ENCODE data around the gene CARD14. TPM values are rescaled to one million over a fixed set of nuclear protein-coding genes. Genes with fewer than 3 reads are reported as not detected.

CARD14 gene
- 2.0 TPM in 1 of 2 replicates, not detected in the other for total RNA-seq

DNA sequence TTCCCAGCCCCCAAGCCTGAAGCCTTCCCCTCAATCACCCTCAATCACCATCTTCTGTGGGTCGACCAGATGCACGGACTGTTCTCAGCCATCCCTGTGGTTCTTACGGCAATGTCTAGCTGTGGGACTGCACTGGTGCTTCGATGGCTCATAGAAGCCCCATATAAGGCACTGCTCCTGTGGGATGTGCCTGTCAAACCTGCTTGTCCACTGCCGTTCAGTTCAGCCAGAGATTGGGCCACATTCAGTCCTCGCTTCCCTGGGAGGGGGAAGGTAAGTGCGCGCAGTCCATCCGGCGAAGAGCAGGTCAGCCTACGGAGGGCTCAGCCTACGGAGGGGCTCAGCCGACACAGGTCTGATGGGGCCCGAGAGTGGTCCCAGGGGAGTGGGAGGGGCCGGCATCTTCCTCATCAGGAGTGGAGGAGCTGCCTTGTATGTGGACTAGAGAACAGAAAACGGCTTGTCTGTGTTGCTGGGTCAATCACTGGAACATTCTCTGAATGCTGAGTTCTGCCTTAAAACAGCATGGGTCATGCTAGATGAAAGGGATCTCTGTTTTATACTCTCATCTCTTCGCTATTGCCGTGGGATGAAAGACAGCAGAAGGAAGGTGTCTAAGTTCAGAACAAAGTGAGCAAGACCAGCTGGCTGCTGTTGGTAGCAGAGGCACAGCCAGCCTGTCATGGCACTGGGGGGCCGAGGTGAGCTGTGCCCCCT lies at the start of gene CARD14:
CARD14 (plus strand) TSS at position 247 of the 717 bp plus-strand sequence. CDS start 11,409 bp downstream, outside the sequence.
- Histone ChIP-seq H3K27me3 (ENCODE audit: control insufficient read depth, insufficient read depth, low read length) (peaks cover 9% of the 10 kb centered on the region), H3K4me3 (ENCODE audit: low read depth, low read length) (no peak within 1 kb of the TSS), H3K36me3 (ENCODE audit: control insufficient read depth, insufficient read depth, low read length) (no peaks in the 10 kb centered on the region)
- no peak for TF ChIP-seq CTCF (IDR thresholded peaks at IDR 0.05; ENCODE audit: insufficient read depth, low read length, poor library complexity, severe bottlenecking)
- DNase-seq (ENCODE audit: low read depth) = no peak

GRCh38 chr17:80122026-80122575 lies 47.7 kb upstream of the CARD14 start:
- TF ChIP-seq CTCF (IDR thresholded peaks at IDR 0.05; ENCODE audit: insufficient read depth, low read length, poor library complexity, severe bottlenecking) = no peak
- no peak overlapping the region for H3K4me3 ChIP-seq (ENCODE audit: low read depth, low read length)
- no peak for DNase-seq (ENCODE audit: low read depth)

DNA sequence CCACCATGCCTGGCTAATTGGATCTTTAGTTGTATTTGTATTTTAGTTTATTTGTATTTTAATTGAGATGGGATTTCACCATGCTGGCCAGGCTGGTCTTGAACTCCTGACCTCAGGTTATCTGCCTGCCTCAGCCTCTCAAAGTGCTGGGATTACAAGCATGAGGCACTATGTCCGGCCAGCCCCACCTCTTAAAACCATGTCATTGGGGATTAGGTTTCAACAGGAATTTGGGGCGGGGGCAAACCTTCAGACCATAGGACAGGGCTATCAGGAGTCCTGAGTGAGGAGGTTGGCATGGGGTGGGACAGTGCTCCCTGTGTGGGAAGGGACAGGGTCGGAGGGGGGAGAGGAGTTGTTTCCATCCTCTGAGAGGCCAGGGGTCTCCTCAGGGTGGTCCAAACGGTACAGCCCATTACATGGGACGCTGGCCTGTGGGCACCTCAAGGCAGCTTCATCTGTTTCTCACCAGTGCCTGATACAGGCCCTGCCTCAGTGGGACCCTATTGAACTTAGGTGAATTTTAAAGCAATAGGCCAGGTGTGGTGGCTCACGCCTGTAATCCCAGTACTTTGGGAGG lies 46.8 kb upstream of the CARD14 start:
- DNase-seq (ENCODE audit: low read depth) = no peak
- H3K36me3 ChIP-seq (ENCODE audit: control insufficient read depth, insufficient read depth, low read length) = no peaks in the 10 kb centered on the region
- no peak overlapping the region for H3K4me3 ChIP-seq (ENCODE audit: low read depth, low read length)
- no peak for TF ChIP-seq CTCF (IDR thresholded peaks at IDR 0.05; ENCODE audit: insufficient read depth, low read length, poor library complexity, severe bottlenecking)
- H3K27me3 ChIP-seq (ENCODE audit: control insufficient read depth, insufficient read depth, low read length) = no peaks in the 10 kb centered on the region

More at GRCh38 chr17:80122026-80122575, 47.7 kb upstream of the CARD14 start:
- Histone ChIP-seq H3K36me3 (ENCODE audit: control insufficient read depth, insufficient read depth, low read length) (no peaks in the 10 kb centered on the region), H3K27me3 (ENCODE audit: control insufficient read depth, insufficient read depth, low read length) (no peaks in the 10 kb centered on the region)

- H3K36me3 ChIP-seq (ENCODE audit: control insufficient read depth, insufficient read depth, low read length) = no peaks in the 10 kb centered on the region
- H3K4me3 ChIP-seq (ENCODE audit: low read depth, low read length) = no peak overlapping the region
- H3K27me3 ChIP-seq (ENCODE audit: control insufficient read depth, insufficient read depth, low read length) = no peaks in the 10 kb centered on the region
- no peak for TF ChIP-seq CTCF (IDR thresholded peaks at IDR 0.05; ENCODE audit: insufficient read depth, low read length, poor library complexity, severe bottlenecking)
- DNase-seq (ENCODE audit: low read depth) = peak; percentile 18
Measured at GRCh38 chr17:80123791-80124190, 46.0 kb upstream of the CARD14 start.

DNA sequence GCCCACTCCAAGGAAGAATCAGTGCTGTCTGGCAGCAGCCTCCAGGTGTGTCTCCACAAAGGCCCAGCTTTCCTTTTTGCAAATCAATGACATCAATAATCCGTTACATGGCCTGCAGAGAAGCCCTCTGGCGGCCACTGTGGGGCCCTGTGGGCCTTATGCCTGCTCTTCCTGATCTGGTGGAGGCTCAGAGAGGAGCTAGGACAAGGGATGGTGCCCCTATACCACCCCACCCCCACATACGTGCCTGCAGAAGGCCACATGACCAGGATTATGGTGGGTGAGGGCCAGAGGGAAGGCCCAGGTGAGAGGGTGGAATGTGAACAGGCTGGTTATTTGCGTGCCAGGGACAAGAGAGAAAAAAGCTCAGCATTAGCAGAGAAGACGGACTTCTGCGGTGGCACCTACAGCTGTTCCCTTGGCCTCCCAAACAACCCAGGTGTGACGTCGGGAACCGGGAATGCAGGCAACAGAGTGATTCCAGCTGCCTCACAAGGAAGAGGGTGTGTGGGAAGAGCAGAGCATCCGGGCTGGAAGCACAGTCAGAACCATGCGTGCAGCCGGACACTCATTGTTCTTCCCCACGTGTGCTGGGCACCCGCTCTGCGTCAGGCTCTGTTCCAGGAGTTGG lies 45.4 kb upstream of the CARD14 start:
- DNase-seq (ENCODE audit: low read depth) = peak; percentile 54
- Histone ChIP-seq H3K27me3 (ENCODE audit: control insufficient read depth, insufficient read depth, low read length) (no peaks in the 10 kb centered on the region), H3K36me3 (ENCODE audit: control insufficient read depth, insufficient read depth, low read length) (no peaks in the 10 kb centered on the region), H3K4me3 (ENCODE audit: low read depth, low read length) (no peak overlapping the region)
- TF ChIP-seq CTCF (IDR thresholded peaks at IDR 0.05; ENCODE audit: insufficient read depth, low read length, poor library complexity, severe bottlenecking) = peak; percentile 58

Measured in kidney epithelial cell (primary cell).